ENCODE data around the gene IGF2.

The IGF2 gene

GRCh38 chr11:2090172-2091111, 48.7 kb downstream of the IGF2 start:
- TF ChIP-seq, protein P1, sequence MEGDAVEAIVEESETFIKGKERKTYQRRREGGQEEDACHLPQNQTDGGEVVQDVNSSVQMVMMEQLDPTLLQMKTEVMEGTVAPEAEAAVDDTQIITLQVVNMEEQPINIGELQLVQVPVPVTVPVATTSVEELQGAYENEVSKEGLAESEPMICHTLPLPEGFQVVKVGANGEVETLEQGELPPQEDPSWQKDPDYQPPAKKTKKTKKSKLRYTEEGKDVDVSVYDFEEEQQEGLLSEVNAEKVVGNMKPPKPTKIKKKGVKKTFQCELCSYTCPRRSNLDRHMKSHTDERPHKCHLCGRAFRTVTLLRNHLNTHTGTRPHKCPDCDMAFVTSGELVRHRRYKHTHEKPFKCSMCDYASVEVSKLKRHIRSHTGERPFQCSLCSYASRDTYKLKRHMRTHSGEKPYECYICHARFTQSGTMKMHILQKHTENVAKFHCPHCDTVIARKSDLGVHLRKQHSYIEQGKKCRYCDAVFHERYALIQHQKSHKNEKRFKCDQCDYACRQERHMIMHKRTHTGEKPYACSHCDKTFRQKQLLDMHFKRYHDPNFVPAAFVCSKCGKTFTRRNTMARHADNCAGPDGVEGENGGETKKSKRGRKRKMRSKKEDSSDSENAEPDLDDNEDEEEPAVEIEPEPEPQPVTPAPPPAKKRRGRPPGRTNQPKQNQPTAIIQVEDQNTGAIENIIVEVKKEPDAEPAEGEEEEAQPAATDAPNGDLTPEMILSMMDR (IDR thresholded peaks at IDR 0.05; ENCODE audit: insufficient read depth, low read length, missing control alignments): no peak
- POLR2A ChIA-PET: no interaction called here
- H3K4me3 ChIP-seq (ENCODE audit: low read depth, low read length): no peak overlapping the region
- CTCF ChIA-PET: interaction anchor here (1.1 to 7.2 kb wide), 4 partner anchors 10 to 62 kb away, joined by 3 to 53 read pairs (median 4); no protein-coding TSS in a partner anchor
- DNase-seq (ENCODE audit: low read depth, low spot score): no peak

DNA sequence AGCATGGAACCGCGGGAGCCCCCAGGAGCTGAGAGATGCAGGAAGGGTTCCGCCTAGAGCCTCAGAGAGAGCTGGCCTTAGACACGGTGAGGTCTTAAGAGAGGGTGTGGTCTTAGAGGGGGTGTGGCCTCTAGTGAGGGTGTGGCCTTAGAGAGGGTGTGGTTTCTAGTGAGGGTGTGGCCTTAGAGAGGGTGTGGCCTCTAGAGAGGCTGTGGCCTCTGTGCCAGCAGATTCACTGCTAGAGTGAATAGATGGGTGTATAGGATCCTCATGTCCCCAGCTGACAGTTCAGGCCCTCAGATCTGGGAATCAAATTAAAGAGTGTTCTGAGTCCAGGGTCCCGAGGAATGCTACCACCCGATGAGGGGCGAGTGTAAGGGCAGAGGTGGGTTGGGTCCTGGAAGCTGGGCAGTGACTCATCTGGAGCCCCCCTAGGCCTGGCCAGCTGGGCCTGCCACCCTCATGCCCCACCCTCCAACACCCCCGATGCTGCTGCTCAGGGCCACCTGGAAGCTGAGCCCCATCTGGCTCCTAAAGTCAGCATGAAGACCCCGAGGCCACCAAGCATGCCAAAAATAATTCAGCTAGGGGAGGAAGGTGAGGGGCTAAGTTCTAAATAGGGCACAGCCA, 49.5 kb downstream of the IGF2 start:
- POLR2A ChIA-PET: no interaction called here
- no peak for DNase-seq (ENCODE audit: low read depth, low spot score)
- TF ChIP-seq, protein P1 (IDR thresholded peaks at IDR 0.05; ENCODE audit: insufficient read depth, low read length, missing control alignments): no peak

GRCh38 chr11:2088746-2089535, 50.2 kb downstream of the IGF2 start:
- no peak for DNase-seq (ENCODE audit: low read depth, low spot score)
- TF ChIP-seq, protein P1 (IDR thresholded peaks at IDR 0.05; ENCODE audit: insufficient read depth, low read length, missing control alignments): no peak
- ChIA-PET POLR2A (no interaction called here), CTCF (interaction anchor here (1.1 to 1.9 kb wide), 5 partner anchors 8 to 65 kb away, joined by 3 to 6 read pairs (median 3); no protein-coding TSS in a partner anchor)
- H3K4me3 ChIP-seq (ENCODE audit: low read depth, low read length): no peak overlapping the region

More for the DNA sequence above, 49.5 kb downstream of the IGF2 start:
- H3K4me3 ChIP-seq (ENCODE audit: low read depth, low read length): no peak overlapping the region
- CTCF ChIA-PET: interaction anchor here (1.1 to 1.9 kb wide), 5 partner anchors 9 to 64 kb away, joined by 3 to 6 read pairs (median 3); no protein-coding TSS in a partner anchor

- TF ChIP-seq, protein P1 (IDR thresholded peaks at IDR 0.05; ENCODE audit: insufficient read depth, low read length, missing control alignments): no peak
- ChIA-PET POLR2A (no interaction called here), CTCF (interaction anchor here (1.2 kb wide), 1 partner anchor 35 kb away, joined by 3 read pairs; no protein-coding TSS in a partner anchor)
- H3K4me3 ChIP-seq (ENCODE audit: low read depth, low read length): no peak overlapping the region
- DNase-seq (ENCODE audit: low read depth, low spot score): no peak
Observed at GRCh38 chr11:2088284-2088683, 50.9 kb downstream of the IGF2 start.

GRCh38 chr11:2086239-2087040, 52.7 kb downstream of the IGF2 start:
- TF ChIP-seq, protein P1 (IDR thresholded peaks at IDR 0.05; ENCODE audit: insufficient read depth, low read length, missing control alignments): no peak
- no peak overlapping the region for H3K4me3 ChIP-seq (ENCODE audit: low read depth, low read length)
- ChIA-PET CTCF (no interaction called here), POLR2A (no interaction called here)
- no peak for DNase-seq (ENCODE audit: low read depth, low spot score)

Data from AG04449 (cell line).